ENCODE data around the gene SLC37A2.
"Not testable (repeated sequence)": the region's sequence is repeated elsewhere in the genome, so short reads cannot be mapped to it uniquely, and the experiment has no call there.

SLC37A2 gene

DNA sequence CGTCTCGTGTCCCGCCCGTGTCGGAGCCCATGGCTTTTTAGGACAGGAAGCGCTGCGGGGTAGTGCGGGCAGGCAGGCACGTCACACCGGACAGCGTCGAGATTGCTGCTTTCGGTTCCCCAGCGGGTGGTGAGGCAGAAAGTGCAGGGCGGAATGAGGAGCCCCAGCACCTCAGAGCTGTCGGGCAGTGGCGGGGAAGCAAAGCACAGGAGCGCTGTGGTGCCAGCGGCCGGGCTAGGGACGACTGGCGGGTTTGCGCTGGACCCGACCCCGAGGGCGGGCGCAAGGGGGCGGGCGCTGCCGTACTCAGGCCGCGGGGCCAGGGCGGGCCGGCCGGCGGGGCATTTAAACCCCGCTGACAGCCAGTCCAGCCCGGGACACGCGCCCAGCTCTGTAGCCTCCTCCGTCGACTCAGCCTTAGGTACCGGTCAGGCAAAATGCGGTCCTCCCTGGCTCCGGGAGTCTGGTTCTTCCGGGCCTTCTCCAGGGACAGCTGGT lies at the start of gene SLC37A2:
TSS of gene SLC37A2 (plus strand) at position 375 of the 498 bp plus-strand sequence. CDS start at position 438, 63 bp downstream.
- no peak for DNase-seq (ENCODE audit: low read depth, low spot score)

DNA sequence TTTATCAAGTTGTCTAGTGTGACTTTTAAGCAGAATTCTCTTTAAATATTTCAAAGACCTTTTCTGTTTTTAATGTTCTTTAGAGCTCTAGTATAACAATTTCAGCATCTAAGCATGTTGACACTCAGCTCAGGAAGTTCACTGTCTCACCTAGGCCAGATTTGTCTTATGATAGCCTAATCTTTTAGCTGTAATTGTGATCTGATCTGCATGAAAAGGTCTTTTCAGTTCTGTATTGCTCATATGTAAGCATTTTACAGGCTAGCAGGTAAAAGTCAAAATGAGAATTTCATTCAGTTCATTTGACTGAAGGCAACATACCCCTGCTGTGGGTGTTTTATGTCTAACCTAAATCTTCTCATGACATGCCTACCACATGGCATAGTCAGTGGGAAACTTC lies 46.7 kb upstream of the SLC37A2 start:
- no peak for DNase-seq (ENCODE audit: low read depth, low spot score)

DNA sequence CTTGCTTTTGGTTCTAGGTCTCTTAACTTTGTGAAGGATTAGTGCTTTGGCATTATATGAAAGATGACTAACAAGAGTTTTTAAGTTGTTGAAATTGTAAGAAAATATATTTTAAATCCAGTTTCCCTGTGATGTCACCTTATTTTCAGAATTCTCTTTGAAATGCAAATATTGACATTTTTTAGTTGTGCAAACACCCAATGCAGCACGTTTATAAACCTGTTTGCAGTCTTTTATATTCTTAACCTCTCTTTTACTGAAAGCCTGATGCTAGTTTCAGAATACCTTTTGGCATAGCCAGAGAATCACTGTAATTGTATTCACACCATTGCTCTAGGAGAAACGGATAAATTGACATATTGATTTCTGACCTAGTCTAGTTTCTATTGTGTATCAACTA lies 42.8 kb upstream of the SLC37A2 start:
- DNase-seq (ENCODE audit: low read depth, low spot score), result no peak

DNA sequence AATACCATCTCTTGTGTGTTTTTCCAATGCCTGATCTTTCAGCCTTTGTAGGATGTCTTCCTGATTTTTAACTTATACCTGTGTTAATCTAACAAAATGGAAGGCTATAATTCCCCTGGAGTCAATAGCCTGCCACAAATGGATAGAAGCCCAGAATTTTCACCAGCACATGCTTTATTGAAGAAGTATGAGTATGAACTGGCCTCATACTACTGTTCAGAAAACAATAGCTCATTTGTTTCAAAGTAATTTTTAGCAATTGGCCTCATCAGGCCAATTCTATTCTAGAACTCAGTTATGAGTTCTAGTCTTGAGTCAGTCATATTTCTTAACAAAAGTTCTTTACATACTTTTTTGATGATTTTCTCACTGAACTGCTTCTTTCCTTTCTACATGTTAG lies 40.6 kb upstream of the SLC37A2 start:
- no peak for DNase-seq (ENCODE audit: low read depth, low spot score)

DNA sequence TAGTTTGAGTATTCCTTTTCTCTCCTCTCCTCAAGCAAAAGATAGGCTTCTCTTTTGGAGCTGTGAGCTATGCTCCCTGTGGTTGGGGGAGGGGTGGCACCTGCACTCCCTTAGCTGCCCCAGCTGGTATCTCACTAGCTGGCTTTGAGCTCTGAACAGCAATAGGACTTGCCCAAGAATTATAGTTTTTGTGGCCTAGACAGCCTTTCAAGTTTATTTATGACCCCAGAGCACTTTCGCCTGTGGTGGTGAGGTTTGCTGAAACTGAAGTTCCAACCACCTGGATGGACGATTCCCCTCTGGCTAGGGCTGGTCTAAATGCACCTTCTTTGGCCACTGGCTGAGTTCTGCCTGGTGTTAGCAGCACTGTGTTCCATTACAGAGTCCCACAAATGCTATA lies 37.1 kb upstream of the SLC37A2 start:
- no peak for DNase-seq (ENCODE audit: low read depth, low spot score)

DNA sequence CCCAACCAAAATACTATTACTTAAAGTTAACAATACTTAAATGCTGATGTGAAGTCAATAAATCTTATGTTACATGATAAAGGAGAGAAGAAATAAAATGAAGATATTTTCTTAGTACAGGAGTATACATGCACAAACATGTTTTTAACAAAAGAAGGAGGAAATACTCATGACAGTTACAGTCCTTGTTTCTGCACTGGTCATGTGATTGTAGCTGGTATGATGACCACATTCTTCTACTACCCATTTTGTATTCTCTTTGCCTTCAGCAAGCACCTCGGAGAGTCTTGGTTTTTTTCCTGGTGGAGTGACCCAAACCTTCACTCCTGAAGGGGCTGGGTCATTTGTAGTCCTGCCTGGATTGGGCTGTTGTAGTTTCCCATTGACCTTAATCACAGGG lies 33.7 kb upstream of the SLC37A2 start:
- not testable (repeated sequence) for DNase-seq (ENCODE audit: low read depth, low spot score)

DNA sequence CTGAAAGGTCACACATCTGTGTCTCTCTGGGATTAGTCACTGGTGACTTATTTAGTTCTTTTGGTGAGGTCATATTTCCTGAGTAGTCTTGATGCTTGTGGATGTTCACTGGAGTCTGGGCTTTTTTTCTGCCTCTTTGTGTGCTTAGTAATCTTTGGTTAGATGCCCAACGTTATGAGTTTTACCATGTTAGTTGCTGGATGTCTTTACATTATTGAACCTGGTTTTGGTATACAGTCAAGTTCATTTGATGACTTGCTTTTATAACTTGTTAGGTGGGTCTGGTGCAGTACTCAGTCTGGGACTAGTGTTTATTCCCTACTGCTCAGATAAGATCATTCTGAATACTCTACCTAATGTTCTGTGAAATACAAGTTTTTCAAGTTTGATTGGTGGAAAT lies 26.2 kb upstream of the SLC37A2 start:
- DNase-seq (ENCODE audit: low read depth, low spot score), result no peak

DNA sequence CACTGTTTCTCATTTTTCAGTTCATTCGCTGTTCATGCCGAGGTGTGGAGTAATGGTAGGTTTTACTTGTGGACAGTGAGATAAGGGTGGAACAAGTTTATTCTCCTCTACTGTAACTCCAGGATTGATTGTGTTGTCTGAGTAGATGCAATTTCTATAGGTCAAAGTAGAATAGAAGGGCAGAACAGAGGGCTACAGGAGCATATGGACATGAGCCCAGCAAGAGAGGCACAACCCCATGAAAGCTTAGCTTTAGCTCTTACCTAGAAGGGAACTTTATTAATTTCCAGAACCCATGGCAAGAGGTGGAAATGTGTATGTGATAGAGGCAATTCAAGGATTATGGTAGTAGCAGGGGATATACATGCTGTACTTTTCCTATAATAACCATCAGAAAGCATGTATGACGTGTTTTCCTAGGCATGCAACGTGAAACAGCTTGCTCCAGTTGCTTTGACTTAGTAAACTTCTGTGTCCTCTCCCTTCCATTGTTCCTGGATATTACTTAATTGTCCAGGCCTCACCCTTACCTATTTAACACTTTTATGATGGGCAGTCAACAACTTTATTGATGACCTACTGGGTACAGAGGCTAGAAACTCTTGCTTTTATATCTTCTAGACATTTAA lies 13.8 kb upstream of the SLC37A2 start:
- DNase-seq (ENCODE audit: low read depth, low spot score), result no peak

DNA sequence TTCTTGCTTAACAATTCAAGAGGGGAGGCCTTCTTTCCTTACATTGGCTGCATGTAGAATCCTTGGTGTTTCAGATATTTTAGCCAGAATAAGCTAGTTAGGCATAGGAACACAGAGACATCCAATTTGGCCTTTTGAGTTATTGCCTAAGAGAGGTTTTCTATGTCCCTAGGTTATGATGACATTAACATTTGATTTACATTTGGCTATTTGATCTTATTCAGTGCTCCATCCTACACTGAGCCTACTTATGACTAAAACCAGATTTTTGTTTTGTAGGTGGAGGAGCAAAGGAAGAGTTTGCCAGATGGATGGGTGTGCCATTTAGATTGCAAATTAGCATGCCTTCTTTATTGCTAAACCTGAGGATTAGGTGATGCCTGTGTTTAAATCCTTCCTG lies 11.1 kb upstream of the SLC37A2 start:
- DNase-seq (ENCODE audit: low read depth, low spot score), result no peak

DNA sequence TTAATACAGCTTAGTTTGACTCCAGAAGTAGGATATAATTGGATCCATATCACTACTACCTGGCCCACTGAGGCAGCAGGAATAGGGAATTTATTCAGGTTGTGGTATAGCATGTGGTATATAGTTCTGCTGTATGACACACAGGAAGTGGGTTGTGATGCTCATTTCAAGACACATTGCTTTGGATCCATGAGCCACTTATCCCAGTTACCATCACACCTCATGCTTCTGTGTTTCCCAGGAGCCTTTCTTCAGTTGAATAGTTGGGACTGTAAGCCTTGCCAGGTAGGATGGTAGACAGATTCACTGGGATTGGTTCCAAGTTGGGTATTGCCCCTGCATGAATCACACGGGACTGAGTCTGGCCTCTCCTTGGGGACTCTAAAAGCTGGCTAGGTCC lies 9.9 kb upstream of the SLC37A2 start:
- DNase-seq (ENCODE audit: low read depth, low spot score), result no peak

DNA sequence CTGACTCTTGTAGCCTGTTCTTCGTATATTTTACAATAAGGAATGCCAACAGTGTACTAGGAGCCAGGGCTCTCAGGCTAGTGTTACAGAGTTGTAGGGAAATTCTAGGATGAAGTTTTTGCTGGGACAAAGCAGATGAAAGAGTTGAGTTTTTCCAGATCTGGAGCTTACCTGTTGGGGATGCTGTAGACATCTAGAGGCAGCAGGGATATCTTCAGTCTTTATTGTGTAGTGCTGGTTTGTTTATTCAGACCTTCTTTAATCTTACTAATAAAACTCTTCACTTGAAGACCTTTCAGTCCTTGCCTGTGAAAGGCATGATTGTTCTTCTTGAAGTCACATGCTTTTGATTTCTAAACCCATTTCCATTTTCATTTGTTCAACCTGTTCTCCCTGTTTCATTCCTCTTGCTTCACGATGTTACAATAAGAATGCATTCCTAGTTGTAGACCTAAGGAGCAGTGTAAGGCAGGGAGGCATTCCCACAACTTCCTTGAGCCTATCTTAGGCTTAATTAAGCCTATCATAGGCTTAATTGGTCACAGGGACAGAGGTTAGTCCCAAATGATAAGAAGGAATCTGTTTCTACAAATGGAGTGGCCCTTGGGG lies 7.9 kb upstream of the SLC37A2 start:
- DNase-seq (ENCODE audit: low read depth, low spot score), result no peak

DNA sequence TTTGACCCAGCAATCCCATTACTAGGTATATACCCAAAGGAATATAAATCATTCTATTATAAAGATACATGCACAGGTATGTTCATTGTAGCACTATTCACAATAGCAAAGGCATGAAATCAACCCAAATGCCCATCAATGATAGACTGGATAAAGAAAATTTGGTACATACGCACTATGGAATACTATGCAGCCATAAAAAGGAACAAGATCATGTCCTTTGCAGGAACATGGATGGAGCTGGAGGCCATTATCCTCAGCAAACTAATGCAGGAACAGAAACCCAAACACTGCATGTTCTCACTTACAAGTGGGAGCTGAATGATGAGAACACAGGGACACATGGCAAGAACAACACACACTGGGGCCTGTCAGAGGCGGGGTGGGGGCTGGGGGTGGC lies 7.0 kb upstream of the SLC37A2 start:
- DNase-seq (ENCODE audit: low read depth, low spot score), result not testable (repeated sequence)

DNA sequence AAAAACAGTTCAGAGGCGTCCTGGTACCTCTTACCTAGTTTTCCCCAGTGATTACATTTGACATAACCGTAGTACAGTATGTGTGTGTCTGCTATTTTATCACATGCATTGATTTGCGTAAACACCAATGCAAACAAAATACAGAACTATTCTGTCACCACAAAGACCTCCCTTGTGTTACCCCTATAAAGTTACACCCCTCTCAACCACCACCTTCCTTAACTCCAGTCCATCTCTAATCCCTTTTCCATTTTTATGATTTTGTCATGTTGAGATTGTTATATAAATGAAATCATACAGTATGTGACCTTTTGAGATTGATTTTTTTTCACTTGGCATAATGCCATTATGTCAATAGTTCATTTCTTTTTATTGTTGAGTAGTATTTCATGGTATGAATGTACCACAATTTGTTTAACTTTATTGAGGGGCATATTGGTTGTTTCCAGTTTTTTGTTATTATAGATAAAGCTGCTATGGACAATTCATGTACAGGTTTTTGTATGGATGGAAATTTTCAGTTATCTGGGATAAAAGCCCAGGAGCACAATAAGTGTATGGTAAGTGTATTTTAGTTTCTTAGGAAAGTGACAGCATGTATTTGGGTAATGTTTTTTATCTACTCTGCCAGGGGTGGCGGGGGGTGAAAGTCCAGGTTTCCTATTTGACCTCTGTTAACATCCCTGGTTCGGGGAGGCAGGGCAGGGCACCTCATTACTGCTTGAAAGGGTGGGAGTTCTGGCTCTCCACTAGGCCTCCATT lies 6.0 kb upstream of the SLC37A2 start:
- no peak for DNase-seq (ENCODE audit: low read depth, low spot score)

DNA sequence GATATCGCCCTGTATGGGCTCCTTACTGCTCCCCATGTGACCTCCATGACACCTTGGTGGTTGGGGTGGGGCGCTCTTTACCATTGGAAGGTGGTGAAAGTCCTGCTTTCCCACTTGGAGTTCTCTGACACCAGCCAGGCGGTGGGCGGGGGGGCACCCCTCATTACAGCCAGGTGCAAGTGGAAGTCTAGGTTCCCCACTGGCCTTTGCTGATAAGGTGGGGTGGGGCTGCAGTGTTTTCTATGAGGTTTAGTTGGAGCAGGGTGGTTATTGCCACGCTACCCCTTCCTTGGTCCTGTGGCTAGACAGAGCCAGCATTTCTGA lies 5.5 kb upstream of the SLC37A2 start:
- DNase-seq (ENCODE audit: low read depth, low spot score), result no peak

DNA sequence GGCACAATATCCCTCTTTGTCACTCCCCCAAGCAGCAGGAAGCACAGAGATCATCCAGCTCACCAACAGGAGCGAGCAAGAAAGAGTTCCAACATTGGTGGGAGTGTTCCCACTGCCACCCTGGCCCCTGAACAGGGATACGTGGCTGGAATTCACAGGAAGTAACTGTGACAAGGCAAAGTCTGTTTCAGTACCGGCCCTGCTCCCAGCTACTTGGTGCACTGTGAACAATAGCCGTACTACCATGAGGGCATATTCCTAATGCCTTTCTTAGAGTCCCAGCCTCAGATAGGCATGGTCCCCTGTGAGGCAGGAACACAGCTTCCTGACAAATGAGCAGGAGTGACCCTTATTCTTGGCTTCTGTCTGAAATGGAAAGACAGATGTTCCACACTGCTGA lies 1.8 kb upstream of the SLC37A2 start:
- no peak for DNase-seq (ENCODE audit: low read depth, low spot score)

DNA sequence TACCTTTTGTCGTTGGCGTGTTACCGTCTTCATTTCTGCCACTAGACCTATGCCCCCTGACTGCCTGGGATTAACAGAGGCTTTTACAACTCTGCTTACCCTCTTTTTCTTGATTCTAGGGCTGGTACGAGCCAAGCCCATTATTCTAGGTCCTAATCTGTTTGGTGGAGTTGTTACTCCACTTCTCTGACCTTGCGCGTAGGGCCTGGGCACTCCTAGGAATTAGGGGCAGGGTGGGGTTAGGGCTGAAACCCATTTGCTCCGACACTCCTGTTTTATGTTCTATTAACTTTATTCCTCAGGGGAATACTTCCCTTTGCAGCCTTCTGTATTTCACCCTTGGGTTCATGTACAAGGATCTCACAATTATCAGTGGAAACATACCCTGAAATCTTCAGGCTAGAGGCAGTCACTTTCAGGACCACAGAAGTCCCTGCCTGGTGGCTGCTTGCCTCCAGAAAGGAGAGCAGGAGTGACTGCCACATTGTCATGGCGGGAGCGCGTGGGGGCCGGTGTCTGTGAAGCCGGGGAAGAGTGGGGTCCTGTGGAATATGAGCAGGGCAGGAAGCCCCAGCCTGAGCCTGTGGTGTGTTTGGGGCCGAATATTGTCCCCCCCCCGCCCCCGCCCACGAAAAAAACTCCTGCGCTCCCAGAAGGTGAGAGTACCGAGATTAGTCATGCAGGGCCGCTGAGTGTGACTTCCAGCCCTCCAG lies 731 bp upstream of the SLC37A2 start:
- no peak for DNase-seq (ENCODE audit: low read depth, low spot score)

DNA sequence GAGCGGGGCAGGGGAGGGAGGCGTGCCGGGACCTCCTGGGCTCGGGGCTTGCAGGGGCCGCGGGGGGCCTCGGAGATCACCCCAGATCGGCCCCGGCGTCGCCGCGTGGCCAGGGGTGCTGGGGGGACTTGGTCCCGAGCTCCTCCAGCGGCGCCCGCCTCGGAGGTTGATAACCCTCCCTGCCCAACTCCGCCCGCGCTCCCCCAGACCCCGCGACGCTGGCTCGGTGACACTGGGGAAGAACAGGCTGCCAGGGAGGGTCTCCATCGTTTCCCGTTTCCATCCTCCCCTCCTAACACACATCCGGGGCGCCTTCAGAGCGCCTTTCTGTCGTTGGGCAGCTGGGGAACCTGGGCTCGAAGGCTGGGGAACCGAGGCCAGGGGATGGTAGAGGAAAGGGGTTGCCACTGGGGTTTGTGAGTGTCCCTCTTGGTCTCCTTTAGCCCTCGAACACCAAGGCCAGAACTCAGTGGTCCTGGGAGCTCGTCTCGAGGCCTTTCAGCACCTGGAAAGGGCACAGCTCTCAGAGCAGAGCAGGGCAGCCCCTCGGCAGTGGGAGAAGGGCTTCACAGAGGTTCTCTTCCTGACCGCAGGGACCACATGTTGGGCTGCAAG lies 431 bp downstream of the SLC37A2 start:
- no peak for DNase-seq (ENCODE audit: low read depth, low spot score)

DNA sequence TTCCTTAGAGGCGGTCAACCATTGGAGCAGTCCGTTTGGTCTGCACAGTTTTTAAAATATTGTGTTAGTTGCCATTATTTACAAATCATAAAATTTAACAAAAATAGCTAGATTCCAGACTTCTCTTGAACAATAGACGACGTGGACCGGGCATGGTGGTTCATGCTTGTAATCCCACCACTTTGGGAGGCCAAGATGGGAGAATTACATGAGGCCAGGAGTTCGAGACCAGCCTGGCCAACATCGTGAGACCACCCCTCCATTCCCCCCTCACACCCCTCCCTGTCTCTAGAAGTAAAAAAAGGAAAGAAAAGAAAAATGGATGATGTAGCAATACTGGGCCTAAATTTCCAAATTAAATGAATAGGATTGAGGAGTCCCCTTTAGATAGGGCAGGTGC lies 965 bp downstream of the SLC37A2 start:
- DNase-seq (ENCODE audit: low read depth, low spot score), result no peak

DNA sequence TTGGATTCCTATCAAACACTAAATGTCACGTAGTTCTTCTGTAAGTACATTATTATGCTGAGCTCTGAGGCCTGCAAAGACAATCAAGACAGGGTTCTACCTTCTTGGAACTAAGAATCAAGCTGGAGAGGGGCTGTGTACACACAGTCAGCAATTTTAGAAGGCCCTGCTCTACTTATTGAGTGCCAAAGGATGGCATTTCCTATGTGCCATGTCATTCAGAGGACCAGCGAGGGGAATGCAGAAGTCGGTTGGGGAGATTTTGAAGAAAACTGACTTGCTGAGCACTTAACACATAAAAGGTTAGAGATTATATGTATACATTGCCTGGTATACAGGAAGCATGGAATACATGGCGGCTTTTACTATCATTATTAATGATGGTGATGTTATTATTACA lies 5.3 kb downstream of the SLC37A2 start:
- no peak for DNase-seq (ENCODE audit: low read depth, low spot score)

DNA sequence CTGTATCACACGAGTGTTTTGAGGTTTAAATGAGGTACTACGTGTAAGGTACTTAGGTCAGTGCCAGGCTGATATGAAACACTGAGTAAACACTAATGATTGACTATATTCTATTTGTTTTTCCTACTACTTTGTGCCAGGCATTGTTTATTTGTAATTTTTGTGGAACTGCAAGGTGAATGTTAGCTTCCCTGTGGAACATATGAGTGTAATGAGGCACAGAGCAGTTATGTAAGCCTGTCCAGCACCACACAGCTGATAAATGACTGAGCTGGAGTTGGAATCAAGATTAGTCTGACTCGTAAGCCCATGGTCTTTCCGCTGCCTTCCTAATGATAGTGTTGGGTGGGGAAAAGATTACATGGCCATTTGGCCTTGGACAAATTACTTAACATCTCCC lies 5.9 kb downstream of the SLC37A2 start:
- DNase-seq (ENCODE audit: low read depth, low spot score), result no peak

DNA sequence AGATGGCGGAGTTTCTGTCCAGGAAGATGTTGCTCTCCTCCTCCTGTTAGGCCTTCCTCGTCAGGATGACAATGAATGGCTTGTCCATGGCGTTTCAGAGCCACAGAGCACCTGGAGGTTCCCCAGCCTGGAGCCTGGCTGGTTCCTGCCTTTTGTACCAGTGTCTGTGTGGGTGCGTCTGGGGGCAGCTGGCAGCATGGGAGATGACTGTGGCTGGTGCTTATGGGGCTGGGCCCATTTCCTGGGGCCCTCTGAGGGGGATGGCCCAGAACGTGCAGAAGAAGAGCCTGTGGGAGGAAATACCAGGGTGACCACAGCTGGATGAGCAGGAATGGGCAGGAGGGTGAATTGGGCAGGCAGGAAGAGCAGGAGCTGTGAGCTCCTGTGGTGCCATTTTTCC lies 6.7 kb downstream of the SLC37A2 start:
- no peak for DNase-seq (ENCODE audit: low read depth, low spot score)

DNA sequence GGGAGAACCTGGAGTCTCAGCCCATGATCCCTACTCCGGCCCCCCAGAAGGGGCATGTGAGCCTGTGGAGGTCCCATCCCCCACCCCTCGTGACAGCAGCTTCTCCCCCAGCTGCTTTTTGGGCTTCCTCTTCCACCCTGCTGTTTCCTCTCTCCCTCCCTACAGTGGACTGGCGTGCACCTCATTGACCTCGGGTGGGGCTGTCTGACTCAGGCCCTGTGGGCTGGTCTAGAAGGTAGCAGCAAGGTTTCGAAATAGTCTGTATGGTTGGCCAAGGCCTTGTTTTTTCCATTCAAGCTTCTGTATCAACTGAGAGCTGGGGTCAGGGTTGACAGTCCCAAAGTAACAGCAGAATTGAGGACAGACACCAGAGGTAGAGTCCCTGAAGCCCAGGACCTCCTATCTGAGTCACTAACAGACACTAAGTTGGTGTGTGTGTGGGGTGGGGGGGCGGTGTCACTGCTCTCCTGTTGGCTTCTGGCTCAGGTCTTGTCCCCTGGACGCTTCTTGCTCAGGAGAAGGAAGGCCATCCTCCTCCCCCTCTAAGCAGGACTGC lies 7.7 kb downstream of the SLC37A2 start:
- DNase-seq (ENCODE audit: low read depth, low spot score), result no peak

Measured in activated naive CD8-positive, alpha-beta T cell treated with anti-CD3 and anti-CD28 coated beads, Interleukin-2, amount 50 U/mL, for 16 hours (primary cell).